CD4-positive, alpha-beta T cell (primary cell): ENCODE data around the gene CDH6. TPM values are rescaled to one million over a fixed set of nuclear protein-coding genes. Genes with fewer than 3 reads are reported as not detected.

Source experiments
- ATAC-seq: fragments of 200-7000 bp; cut with Tn5 transposase; one replicate; pipeline ENCODE4 v1.10.0; 2022; ENCODE audit warnings: mild to moderate bottlenecking; ENCODE audit not compliant: poor library complexity
- CTCF ChIA-PET: fragments of 350-600 bp; sonication (Branson Sonifier 250); formaldehyde crosslinking; loops from one replicate; lab custom pipeline; 2021; ENCODE audit warnings: antibody characterized with exemption, inconsistent platforms; lab: Charles Lee
- POLR2A ChIA-PET: fragments of 350-600 bp; sonication (Branson Sonifier 250); formaldehyde crosslinking; loops from one replicate; lab custom pipeline; 2021; ENCODE audit warnings: antibody characterized with exemption, inconsistent platforms; lab: Charles Lee
- DNase-seq, 14 experiments: peaks; one replicate each; pipeline ENCODE4 v3.0.0-alpha.2; 2013 to 2020; ENCODE audit warnings: mixed read lengths in 2 of 14
- H3K27ac ChIP-seq, 2 donors: one replicate each; pipeline versions ENCODE4 v1.5.1 to v1.7.0; 2013; ENCODE audit warnings: low read length in 2 of 2, low read depth in 1 of 2, mild to moderate bottlenecking in 1 of 2
- H3K27me3 ChIP-seq, 2 experiments: 1 replicate in 1 of 2; 2 replicates in 1 of 2; pipeline versions ENCODE4 v1.6.1 to v1.7.0; 2013; ENCODE audit warnings: low read length in 2 of 2, control low read depth in 1 of 2, mild to moderate bottlenecking in 1 of 2, moderate library complexity in 1 of 2; ENCODE audit not compliant: insufficient read depth in 2 of 2, control insufficient read depth in 1 of 2
- H3K36me3 ChIP-seq: one replicate; pipeline ENCODE4 v1.6.1; 2013; ENCODE audit warnings: low read length, control low read depth; ENCODE audit not compliant: insufficient read depth
- H3K4me1 ChIP-seq: one replicate; pipeline ENCODE4 v1.6.1; 2013; ENCODE audit warnings: low read length, control low read depth; ENCODE audit not compliant: insufficient read depth
- H3K4me3 ChIP-seq: one replicate; pipeline ENCODE4 v1.5.1; 2013; ENCODE audit warnings: mild to moderate bottlenecking, low read length, moderate library complexity
- H3K9me3 ChIP-seq, 2 experiments: 1 replicate in 1 of 2; 2 replicates in 1 of 2; pipeline versions ENCODE4 v1.6.1 to v1.7.0; 2013; ENCODE audit warnings: low read length in 2 of 2, mild to moderate bottlenecking in 2 of 2, control low read depth in 1 of 2, moderate library complexity in 1 of 2; ENCODE audit not compliant: control insufficient read depth in 1 of 2, insufficient read depth in 1 of 2
- H3K27ac Mint-ChIP-seq: one replicate; pipeline ENCODE4 v1.8.0; 2020; ENCODE audit warnings: mixed read lengths
- H3K27me3 Mint-ChIP-seq: one replicate; pipeline ENCODE4 v1.8.0; 2021; ENCODE audit warnings: mixed read lengths
- H3K36me3 Mint-ChIP-seq: one replicate; pipeline ENCODE4 v1.8.0; 2021; ENCODE audit warnings: low read depth, mixed read lengths
- H3K4me1 Mint-ChIP-seq: one replicate; pipeline ENCODE4 v1.8.0; 2021; ENCODE audit warnings: low read depth, mixed read lengths
- H3K4me3 Mint-ChIP-seq: one replicate; pipeline ENCODE4 v1.8.0; 2020; ENCODE audit warnings: mild to moderate bottlenecking, mixed read lengths
- H3K9me3 Mint-ChIP-seq: one replicate; pipeline ENCODE4 v1.8.0; 2020; ENCODE audit warnings: mixed read lengths
- intact Hi-C, 2 experiments: fragments of 100-400 bp; cut with DNase I in 1 of 2; cut with micrococcal nuclease in 1 of 2; formaldehyde crosslinking; loops; one replicate each; pipeline versions ENCODE4 v1.15.1 to v1.9.0; 2023 to 2025; cut with DNase I, micrococcal nuclease
- total RNA-seq, 174 experiments: library from RNA in 2 of 174; stranded (reverse) in 2 of 174; gene quantifications; one replicate each; pipeline ENCODE4 v1.2.3 and lab custom pipeline; 2021 to 2026
- TF ChIP-seq, protein P1 (sequence below): fragments of 200-600 bp; IDR thresholded peaks from one replicate; pipeline ENCODE4 v1.8.0; 2022; ENCODE audit warnings: antibody characterized with exemption, mild to moderate bottlenecking

The CDH6 gene
- total RNA-seq, 2 experiments from 2014 or later = not detected

- H3K36me3 Mint-ChIP-seq = no peaks in the 10 kb centered on the region
- H3K9me3 ChIP-seq = peaks cover 0 to 9% of the 10 kb centered on the region in 2 experiments
- no peaks in the 10 kb centered on the region for H3K27me3 Mint-ChIP-seq
- POLR2A ChIA-PET = no interaction called here
- intact Hi-C loops = no loop called here
- H3K27me3 ChIP-seq = no peaks in the 10 kb centered on the region
- no peak for ATAC-seq
- no peaks in the 10 kb centered on the region for H3K36me3 ChIP-seq
- no peak overlapping the region for H3K27ac Mint-ChIP-seq
- H3K27ac ChIP-seq = no peak overlapping the region
- CTCF ChIA-PET = no interaction called here
- H3K4me1 ChIP-seq = no peaks in the 10 kb centered on the region
- no peak overlapping the region for H3K4me3 ChIP-seq
- H3K9me3 Mint-ChIP-seq = no peaks in the 10 kb centered on the region
- H3K4me3 Mint-ChIP-seq = no peak overlapping the region
- no peak for DNase-seq
- TF ChIP-seq, protein P1, sequence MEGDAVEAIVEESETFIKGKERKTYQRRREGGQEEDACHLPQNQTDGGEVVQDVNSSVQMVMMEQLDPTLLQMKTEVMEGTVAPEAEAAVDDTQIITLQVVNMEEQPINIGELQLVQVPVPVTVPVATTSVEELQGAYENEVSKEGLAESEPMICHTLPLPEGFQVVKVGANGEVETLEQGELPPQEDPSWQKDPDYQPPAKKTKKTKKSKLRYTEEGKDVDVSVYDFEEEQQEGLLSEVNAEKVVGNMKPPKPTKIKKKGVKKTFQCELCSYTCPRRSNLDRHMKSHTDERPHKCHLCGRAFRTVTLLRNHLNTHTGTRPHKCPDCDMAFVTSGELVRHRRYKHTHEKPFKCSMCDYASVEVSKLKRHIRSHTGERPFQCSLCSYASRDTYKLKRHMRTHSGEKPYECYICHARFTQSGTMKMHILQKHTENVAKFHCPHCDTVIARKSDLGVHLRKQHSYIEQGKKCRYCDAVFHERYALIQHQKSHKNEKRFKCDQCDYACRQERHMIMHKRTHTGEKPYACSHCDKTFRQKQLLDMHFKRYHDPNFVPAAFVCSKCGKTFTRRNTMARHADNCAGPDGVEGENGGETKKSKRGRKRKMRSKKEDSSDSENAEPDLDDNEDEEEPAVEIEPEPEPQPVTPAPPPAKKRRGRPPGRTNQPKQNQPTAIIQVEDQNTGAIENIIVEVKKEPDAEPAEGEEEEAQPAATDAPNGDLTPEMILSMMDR = no peak
- H3K4me1 Mint-ChIP-seq = no peaks in the 10 kb centered on the region
Measured at GRCh38 chr5:31247381-31247780, 53.9 kb downstream of the CDH6 start.

DNA sequence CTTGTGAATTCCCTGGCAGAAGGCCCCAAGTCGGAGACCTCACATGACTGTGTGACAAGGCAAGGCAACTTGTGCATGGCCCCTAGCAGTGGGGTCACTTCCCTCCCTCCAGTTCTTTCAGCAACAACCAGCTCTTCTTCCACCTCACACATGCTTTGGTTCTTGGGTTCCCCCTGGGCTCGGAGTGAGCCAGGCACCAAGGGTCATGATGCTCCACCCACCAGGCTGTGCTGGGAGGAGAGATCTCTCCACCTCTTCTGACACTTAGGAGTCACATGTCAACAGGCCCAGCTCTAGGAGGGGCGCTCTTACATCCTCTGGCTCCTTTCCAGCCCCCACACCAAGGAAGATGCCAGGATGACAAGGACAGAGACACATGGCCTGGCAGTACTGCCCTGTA is 56.7 kb downstream of the CDH6 start:
- H3K4me1 ChIP-seq = no peaks in the 10 kb centered on the region
- Mint-ChIP-seq H3K4me1 (no peaks in the 10 kb centered on the region), H3K36me3 (no peaks in the 10 kb centered on the region), H3K9me3 (no peaks in the 10 kb centered on the region), H3K27ac (no peak overlapping the region), H3K27me3 (no peaks in the 10 kb centered on the region), H3K4me3 (no peak overlapping the region)
- TF ChIP-seq, protein P1 = no peak
- ChIA-PET CTCF (no interaction called here), POLR2A (no interaction called here)
- no peak for ATAC-seq
- no peak overlapping the region for H3K27ac ChIP-seq
- intact Hi-C loops = no loop called here
- DNase-seq = no peak
- H3K4me3 ChIP-seq = no peak overlapping the region
- H3K27me3 ChIP-seq = no peaks in the 10 kb centered on the region
- H3K36me3 ChIP-seq = no peaks in the 10 kb centered on the region
- H3K9me3 ChIP-seq = peaks cover 0 to 9% of the 10 kb centered on the region in 2 experiments

DNA sequence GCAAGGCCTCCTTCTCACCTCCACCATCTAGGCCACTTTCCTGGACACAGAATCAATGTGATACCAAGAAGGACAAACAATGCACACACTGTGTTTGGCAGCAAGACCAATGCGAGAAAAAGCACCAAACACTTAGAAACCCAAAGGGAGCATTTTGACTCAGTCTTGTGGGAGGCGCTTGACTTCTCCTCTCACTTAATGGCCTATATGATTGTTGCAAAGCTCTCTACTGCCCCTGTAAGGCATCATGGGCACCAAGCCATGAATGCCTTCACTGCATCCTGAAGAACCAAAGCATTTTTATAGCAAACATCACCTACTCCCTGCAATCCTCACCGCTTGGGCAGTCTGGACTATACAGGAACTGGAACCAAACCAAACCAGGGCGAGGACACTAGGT is 57.5 kb downstream of the CDH6 start:
- H3K4me1 Mint-ChIP-seq = no peaks in the 10 kb centered on the region
- no peak overlapping the region for H3K4me3 Mint-ChIP-seq
- no peaks in the 10 kb centered on the region for H3K36me3 Mint-ChIP-seq
- Histone ChIP-seq H3K9me3 (peaks cover 0 to 9% of the 10 kb centered on the region in 2 experiments), H3K27ac (no peak overlapping the region), H3K4me1 (no peaks in the 10 kb centered on the region), H3K27me3 (no peaks in the 10 kb centered on the region), H3K36me3 (no peaks in the 10 kb centered on the region), H3K4me3 (no peak overlapping the region)
- POLR2A ChIA-PET = no interaction called here
- ATAC-seq (no peak), DNase-seq (no peak)
- intact Hi-C loops = no loop called here
- TF ChIP-seq, protein P1 = no peak
- H3K27ac Mint-ChIP-seq = no peak overlapping the region
- no peaks in the 10 kb centered on the region for H3K9me3 Mint-ChIP-seq
- CTCF ChIA-PET = interaction anchor here (1.3 kb wide), 1 partner anchor 41 kb away, joined by 4 read pairs; no protein-coding TSS in a partner anchor
- no peaks in the 10 kb centered on the region for H3K27me3 Mint-ChIP-seq
